Astrocyte of the cerebellum (primary cell): Measurements from ENCODE around the gene ABLIM2.

ENCODE experiments used
- DNase-seq: peaks from one replicate; pipeline ENCODE4 v3.0.0-alpha.2; 2011; ENCODE audit warnings: low read depth
- H3K4me3 ChIP-seq: 2 replicates; pipeline ENCODE4 v1.5.1; 2011; ENCODE audit warnings: mild to moderate bottlenecking, low read depth, low read length, moderate library complexity
- in situ Hi-C: cut with HindIII; loops from 2 replicates; pipeline ENCODE4 v1.10.0; 2017; ENCODE audit warnings: low sequenced_read_pairs
- TF ChIP-seq, protein P1 (sequence below): IDR thresholded peaks from 2 replicates; pipeline ENCODE4 v1.5.1; 2012; ENCODE audit warnings: low read length, low read depth, moderate library complexity, mild to moderate bottlenecking; ENCODE audit errors: missing control alignments

Gene ABLIM2

DNA sequence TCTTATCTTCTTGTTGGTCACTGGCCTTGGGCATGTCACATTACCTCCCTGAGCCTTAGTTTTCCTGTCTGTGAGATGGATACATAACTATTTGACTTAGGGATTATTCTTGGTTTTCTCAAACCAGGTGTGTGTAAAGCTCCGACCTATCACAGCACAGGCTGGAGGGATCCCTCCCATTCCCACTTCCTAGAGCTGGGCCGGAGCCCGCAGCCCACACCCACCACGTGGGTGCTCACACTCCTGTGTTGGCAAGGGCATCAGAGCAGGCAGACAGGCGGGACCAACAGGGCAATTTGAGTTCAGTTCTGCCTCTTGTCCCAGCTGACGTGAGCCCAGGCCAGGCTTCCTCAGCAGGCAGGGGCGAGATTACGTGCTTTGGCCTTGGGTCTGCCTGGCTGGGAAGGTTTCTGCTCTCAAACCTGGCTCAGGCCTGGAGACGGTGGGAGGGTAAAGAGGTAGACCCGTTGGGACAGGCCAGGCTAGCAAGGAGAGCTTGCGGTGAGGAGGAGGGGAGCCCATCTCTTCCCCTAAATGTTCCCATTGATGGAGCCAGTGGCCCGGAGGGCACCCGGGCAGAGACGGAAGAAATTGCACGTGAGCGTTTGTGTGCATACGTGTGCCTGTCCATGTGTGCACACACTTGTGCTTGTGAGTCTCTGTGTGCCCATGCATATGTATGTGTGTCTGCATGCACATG lies 39.7 kb upstream of the ABLIM2 start:
- no peak for DNase-seq
- H3K4me3 ChIP-seq = no peak overlapping the region
- TF ChIP-seq, protein P1, sequence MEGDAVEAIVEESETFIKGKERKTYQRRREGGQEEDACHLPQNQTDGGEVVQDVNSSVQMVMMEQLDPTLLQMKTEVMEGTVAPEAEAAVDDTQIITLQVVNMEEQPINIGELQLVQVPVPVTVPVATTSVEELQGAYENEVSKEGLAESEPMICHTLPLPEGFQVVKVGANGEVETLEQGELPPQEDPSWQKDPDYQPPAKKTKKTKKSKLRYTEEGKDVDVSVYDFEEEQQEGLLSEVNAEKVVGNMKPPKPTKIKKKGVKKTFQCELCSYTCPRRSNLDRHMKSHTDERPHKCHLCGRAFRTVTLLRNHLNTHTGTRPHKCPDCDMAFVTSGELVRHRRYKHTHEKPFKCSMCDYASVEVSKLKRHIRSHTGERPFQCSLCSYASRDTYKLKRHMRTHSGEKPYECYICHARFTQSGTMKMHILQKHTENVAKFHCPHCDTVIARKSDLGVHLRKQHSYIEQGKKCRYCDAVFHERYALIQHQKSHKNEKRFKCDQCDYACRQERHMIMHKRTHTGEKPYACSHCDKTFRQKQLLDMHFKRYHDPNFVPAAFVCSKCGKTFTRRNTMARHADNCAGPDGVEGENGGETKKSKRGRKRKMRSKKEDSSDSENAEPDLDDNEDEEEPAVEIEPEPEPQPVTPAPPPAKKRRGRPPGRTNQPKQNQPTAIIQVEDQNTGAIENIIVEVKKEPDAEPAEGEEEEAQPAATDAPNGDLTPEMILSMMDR = no peak
- in situ Hi-C loops = no loop called here

DNA sequence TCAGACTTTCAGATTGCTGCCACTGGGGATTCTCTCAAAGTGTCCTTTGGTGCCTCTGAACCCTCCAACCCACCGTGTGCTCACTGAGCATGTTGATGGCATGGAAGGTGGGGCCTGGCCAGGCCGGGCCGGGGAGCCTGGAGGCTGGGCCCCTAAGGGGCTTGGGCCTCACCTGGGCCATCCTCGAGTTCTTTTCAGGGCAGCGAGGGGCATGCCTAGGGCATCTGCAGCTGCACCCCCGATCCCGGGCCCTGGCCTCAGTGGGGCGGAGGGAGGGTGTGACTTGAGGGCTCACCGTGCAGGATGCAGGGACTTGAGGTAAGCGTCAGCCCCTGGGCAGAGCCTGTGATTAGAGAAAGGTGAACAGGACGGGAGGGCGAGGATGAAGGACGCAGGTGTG lies 38.9 kb upstream of the ABLIM2 start:
- H3K4me3 ChIP-seq = no peak overlapping the region
- TF ChIP-seq, protein P1 = no peak
- no peak for DNase-seq
- in situ Hi-C loops = no loop called here

DNA sequence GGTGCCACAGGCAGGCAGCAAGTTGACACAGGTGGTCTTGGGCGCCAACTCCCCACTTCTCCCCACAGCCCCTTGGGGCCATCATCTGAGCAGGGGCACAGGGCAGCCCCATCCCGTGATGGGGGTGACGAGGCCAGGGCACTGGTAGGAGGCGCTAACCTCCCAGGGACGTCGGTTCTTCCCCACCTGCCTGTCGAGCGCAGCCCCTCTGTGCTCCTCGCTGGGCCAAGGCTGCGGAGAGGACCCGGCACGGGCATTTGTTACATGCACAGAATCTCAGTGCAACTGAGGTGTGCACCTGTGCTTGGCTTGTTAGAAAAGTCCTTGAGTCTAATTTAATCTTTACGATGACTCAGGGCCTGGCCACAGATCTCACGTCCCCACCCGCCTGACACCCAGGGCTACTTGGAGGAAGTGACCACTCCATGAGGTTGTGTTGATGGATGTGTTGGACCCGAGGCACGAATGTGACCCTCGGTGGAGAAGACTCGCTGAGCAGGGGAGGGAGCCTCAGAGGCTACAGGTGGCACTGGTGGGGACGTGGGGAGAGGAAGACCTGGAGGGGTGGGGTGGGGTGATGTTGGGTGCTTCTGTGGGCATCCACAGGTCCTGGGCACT lies 37.3 kb upstream of the ABLIM2 start:
- in situ Hi-C loops = no loop called here
- TF ChIP-seq, protein P1 = no peak

DNA sequence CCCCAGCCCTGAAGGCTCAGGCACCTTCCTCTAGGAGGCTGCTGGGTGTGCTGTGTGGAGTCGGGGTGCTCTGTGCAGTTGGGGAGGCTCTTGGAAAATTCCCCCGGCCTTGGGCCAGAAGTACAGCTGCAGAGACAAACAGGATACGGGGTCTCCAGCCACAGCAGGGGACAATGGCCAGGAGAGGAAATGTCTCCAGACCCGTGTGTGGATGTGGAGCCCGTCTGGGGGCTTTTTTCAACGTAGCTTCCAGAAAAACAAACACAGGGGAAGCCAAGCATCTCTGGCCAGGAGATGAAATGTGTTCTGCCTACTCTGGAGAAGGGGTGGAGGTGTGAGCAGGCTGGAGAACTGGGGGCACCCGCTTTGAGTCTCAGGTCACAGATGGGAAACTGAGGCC lies 36.8 kb upstream of the ABLIM2 start:
- TF ChIP-seq, protein P1 = no peak

More for the DNA sequence above, 37.3 kb upstream of the ABLIM2 start:
- DNase-seq = no peak
- H3K4me3 ChIP-seq = no peak overlapping the region

DNA sequence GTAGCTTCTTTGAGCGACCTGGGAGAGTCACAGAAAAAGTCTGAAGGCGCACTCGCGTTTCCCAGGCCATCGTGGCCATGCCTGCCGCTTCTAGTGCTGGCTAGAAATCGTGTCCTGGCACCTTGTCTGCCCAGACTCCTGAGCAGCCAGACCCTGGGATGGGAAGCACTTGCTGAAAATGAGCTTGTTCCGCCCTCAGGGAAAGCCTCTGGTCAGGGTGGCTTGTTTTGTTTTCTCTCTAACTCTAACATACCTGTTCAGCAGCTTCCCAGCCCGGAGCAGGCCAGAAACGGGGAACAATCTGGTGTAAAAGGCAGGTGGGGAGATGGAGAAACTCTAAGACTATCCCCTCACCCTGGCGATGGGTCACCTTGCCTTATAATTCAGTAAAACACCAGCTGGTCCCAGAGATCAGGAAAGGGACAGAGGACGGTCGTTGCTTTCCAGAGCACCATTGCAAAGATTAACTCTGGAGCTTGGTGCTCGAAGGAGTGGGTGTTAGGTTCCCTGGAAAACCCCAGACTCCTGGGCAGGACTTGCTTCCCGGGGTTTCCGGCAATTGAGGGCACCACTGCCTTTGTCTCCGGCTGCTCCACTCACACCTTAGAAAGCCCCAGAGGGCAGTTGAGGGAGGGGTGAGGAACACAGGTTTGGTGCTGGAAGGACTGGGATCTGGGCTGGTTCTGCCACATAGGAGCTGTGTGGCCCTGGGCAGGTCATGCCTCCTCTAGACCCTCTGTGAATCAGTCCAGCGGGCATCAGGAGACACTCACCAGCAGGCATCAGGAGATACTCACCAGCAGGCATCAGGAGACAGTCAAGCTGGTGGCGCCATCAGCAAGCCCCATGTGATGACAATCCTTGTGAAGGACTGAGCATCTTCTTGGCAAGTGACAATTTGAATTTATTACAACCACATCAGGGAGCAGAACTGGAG lies 36.0 kb upstream of the ABLIM2 start:
- TF ChIP-seq, protein P1 = no peak
- in situ Hi-C loops = no loop called here
- H3K4me3 ChIP-seq = no peak overlapping the region
- DNase-seq = no peak

More for the DNA sequence above, 36.8 kb upstream of the ABLIM2 start:
- no peak for DNase-seq
- H3K4me3 ChIP-seq = no peak overlapping the region
- in situ Hi-C loops = no loop called here
